Endodermal cell (in vitro differentiated cells): Measurements from ENCODE around the gene DAGLA. TPM values are rescaled to one million over a fixed set of nuclear protein-coding genes. Genes with fewer than 3 reads are reported as not detected.

Experiments used
- DNase-seq: peaks from one replicate; pipeline ENCODE4 v3.0.0-alpha.2; 2017
- H3K27ac ChIP-seq: 2 replicates; pipeline ENCODE4 v1.5.1; 2013; ENCODE audit warnings: mild to moderate bottlenecking, low read depth, low read length, moderate library complexity
- H3K27me3 ChIP-seq: 2 replicates; pipeline ENCODE4 v1.6.1; 2013; ENCODE audit warnings: mild to moderate bottlenecking, low read length, moderate library complexity; ENCODE audit not compliant: insufficient read depth, control insufficient read depth, poor library complexity, severe bottlenecking
- H3K36me3 ChIP-seq: 2 replicates; pipeline ENCODE4 v1.7.0; 2013; ENCODE audit warnings: mild to moderate bottlenecking, low read length, moderate library complexity; ENCODE audit not compliant: control insufficient read depth, insufficient read depth
- H3K4me1 ChIP-seq: one replicate; pipeline ENCODE4 v1.7.0; 2013; ENCODE audit warnings: low read length; ENCODE audit not compliant: control insufficient read depth, insufficient read depth
- H3K4me3 ChIP-seq: 2 replicates; pipeline ENCODE4 v1.5.1; 2013; ENCODE audit warnings: mild to moderate bottlenecking, low read length, moderate library complexity
- H3K9ac ChIP-seq: 2 replicates; pipeline ENCODE4 v1.6.1; 2013; ENCODE audit warnings: mild to moderate bottlenecking, low read length, moderate library complexity; ENCODE audit not compliant: poor library complexity, severe bottlenecking; ENCODE audit errors: extremely low read depth
- H3K9me3 ChIP-seq: 2 replicates; pipeline ENCODE4 v1.6.1; 2013; ENCODE audit warnings: mild to moderate bottlenecking, low read length, moderate library complexity; ENCODE audit not compliant: control insufficient read depth
- H3K27ac Mint-ChIP-seq: 2 replicates; pipeline ENCODE4 v1.8.0; 2020; ENCODE audit warnings: mixed read lengths
- H3K27me3 Mint-ChIP-seq: 2 replicates; pipeline ENCODE4 v1.8.0; 2021; ENCODE audit warnings: mild to moderate bottlenecking, mixed read lengths; ENCODE audit not compliant: insufficient read depth
- H3K36me3 Mint-ChIP-seq: 2 replicates; pipeline ENCODE4 v1.8.0; 2020; ENCODE audit warnings: low read depth, mixed read lengths
- H3K4me1 Mint-ChIP-seq: 2 replicates; pipeline ENCODE4 v1.8.0; 2020; ENCODE audit warnings: mixed read lengths
- H3K4me3 Mint-ChIP-seq: 2 replicates; pipeline ENCODE4 v1.8.0; 2020; ENCODE audit warnings: mild to moderate bottlenecking, moderate library complexity, mixed read lengths
- H3K9me3 Mint-ChIP-seq: 2 replicates; pipeline ENCODE4 v1.8.0; 2020; ENCODE audit warnings: mild to moderate bottlenecking, mixed read lengths
- CTCF ChIP-seq: fragments of 200-600 bp; sonication (generic); conservative IDR thresholded peaks from 2 replicates; pipeline ENCODE4 v1.5.0; 2021; ENCODE audit warnings: antibody characterized with exemption, mild to moderate bottlenecking
- WGBS, 2 experiments: methylation state at CpG; one replicate each; pipeline versions ENCODE4 v1.1.5 to v1.1.7; 2013; ENCODE audit warnings: missing lambda C conversion rate in 2 of 2, mixed read lengths in 1 of 2; ENCODE audit not compliant: insufficient coverage in 1 of 2, insufficient read length in 1 of 2; 5-methylcytosine and 5-hydroxymethylcytosine counted together
- total RNA-seq, 2 donors: library from RNA; stranded (reverse); fragmentation: NEBNext Ultra II Directional in 1 of 2; extraction: Animal tissue kit (Norgen Biotek cat#: 25700) in 1 of 2; gene quantifications; 2 replicates in 1 of 2; 3 replicates in 1 of 2; pipeline ENCODE4 v1.2.1, GENCODE V29; 2021

The DAGLA gene
- total RNA-seq, 2 donors from 2014 or later, result 5.6 to 8.7 TPM

GRCh38 chr11:61700720-61701119 lies 20.5 kb downstream of the DAGLA start:
- Mint-ChIP-seq H3K27ac (peak overlapping the region; percentile 21), H3K9me3 (no peaks in the 10 kb centered on the region), H3K36me3 (no peaks in the 10 kb centered on the region), H3K27me3 (no peaks in the 10 kb centered on the region), H3K4me3 (no peak overlapping the region), H3K4me1 (peaks cover 29% of the 10 kb centered on the region)
- H3K4me1 ChIP-seq, result no peaks in the 10 kb centered on the region
- no peak for TF ChIP-seq CTCF
- no peak overlapping the region for H3K4me3 ChIP-seq
- H3K9ac ChIP-seq, result no peak overlapping the region
- H3K9me3 ChIP-seq, result no peaks in the 10 kb centered on the region
- H3K27ac ChIP-seq, result no peak overlapping the region
- no peak for DNase-seq
- 95 to 97% methylated on average over 5 to 8 of the region's 8 CpGs for WGBS, 2 experiments
- H3K36me3 ChIP-seq, result no peaks in the 10 kb centered on the region
- H3K27me3 ChIP-seq, result no peaks in the 10 kb centered on the region

- no peak overlapping the region for H3K27ac Mint-ChIP-seq
- peaks cover 26% of the 10 kb centered on the region for H3K4me1 Mint-ChIP-seq
- TF ChIP-seq CTCF, result peak; percentile 78
- Histone ChIP-seq H3K27me3 (no peaks in the 10 kb centered on the region), H3K4me3 (no peak overlapping the region), H3K27ac (no peak overlapping the region), H3K9ac (no peak overlapping the region), H3K9me3 (no peaks in the 10 kb centered on the region), H3K4me1 (no peaks in the 10 kb centered on the region), H3K36me3 (no peaks in the 10 kb centered on the region)
- DNase-seq, result peak; percentile 92
- no peaks in the 10 kb centered on the region for H3K36me3 Mint-ChIP-seq
- 55 to 80% methylated on average over 4 to 18 of the region's 18 CpGs for WGBS, 2 experiments
- H3K27me3 Mint-ChIP-seq, result no peaks in the 10 kb centered on the region
- H3K9me3 Mint-ChIP-seq, result no peaks in the 10 kb centered on the region
- H3K4me3 Mint-ChIP-seq, result no peak overlapping the region
Measured at GRCh38 chr11:61701242-61701886, 21.2 kb downstream of the DAGLA start.

- Histone ChIP-seq H3K27me3 (no peaks in the 10 kb centered on the region), H3K27ac (no peak overlapping the region), H3K9ac (no peak overlapping the region), H3K4me1 (no peaks in the 10 kb centered on the region), H3K36me3 (no peaks in the 10 kb centered on the region), H3K4me3 (no peak overlapping the region), H3K9me3 (no peaks in the 10 kb centered on the region)
- TF ChIP-seq CTCF, result no peak
- peaks cover 24% of the 10 kb centered on the region for H3K4me1 Mint-ChIP-seq
- no peak overlapping the region for H3K4me3 Mint-ChIP-seq
- no peak overlapping the region for H3K27ac Mint-ChIP-seq
- WGBS, 2 experiments, result 94 to 100% methylated on average over 1 to 11 of the region's 11 CpGs
- no peaks in the 10 kb centered on the region for H3K27me3 Mint-ChIP-seq
- H3K36me3 Mint-ChIP-seq, result no peaks in the 10 kb centered on the region
- no peaks in the 10 kb centered on the region for H3K9me3 Mint-ChIP-seq
- no peak for DNase-seq
Measured at GRCh38 chr11:61702701-61703312, 22.6 kb downstream of the DAGLA start.
